ENCODE data around the gene TMEM273. TPM values are rescaled to one million over a fixed set of nuclear protein-coding genes. Genes with fewer than 3 reads are reported as not detected.

Gene TMEM273
- total RNA-seq, 1 experiment from 2014 or later, result 0.09 TPM

DNA sequence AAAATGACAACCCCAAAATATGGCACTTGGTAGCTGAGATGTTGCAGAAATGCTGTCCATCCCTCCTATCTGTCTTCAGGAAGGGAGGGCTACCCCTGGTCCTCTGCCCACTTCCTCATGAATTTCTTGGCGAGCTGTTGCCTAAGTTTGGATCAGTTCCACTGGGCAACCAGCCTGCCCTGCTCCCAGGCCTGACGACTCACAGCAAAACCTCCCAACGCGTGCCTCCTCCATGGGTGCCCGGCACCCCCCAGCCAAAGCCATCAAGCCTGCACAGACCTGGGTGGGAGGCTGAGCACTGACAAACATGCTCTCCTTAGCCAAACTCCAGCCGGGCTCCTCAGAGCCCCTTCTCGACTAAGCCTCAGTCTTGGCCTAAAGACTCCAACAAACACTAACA lies 81.7 kb downstream of the TMEM273 start (continued):
- no peak for TF ChIP-seq SMAD3 (CRISPR knock-in tag; IDR thresholded peaks at IDR 0.05; ENCODE audit: borderline replicate concordance)
- no peak for TF ChIP-seq CREM (CRISPR knock-in tag; IDR thresholded peaks at IDR 0.05)
- TF ChIP-seq NFATC4 (CRISPR knock-in tag; IDR thresholded peaks at IDR 0.05), result no peak
- TF ChIP-seq ZNF138 (CRISPR knock-in tag; conservative IDR thresholded peaks at IDR 0.05), result no peak
- no peak for TF ChIP-seq ZNF532 (CRISPR knock-in tag; IDR thresholded peaks at IDR 0.05; ENCODE audit: borderline replicate concordance)
- TF ChIP-seq ZNF317 (CRISPR knock-in tag; IDR thresholded peaks at IDR 0.05; ENCODE audit: borderline replicate concordance, low read depth), result no peak
- no peak for TF ChIP-seq NR2C2 (CRISPR knock-in tag; IDR thresholded peaks at IDR 0.05)

DNA sequence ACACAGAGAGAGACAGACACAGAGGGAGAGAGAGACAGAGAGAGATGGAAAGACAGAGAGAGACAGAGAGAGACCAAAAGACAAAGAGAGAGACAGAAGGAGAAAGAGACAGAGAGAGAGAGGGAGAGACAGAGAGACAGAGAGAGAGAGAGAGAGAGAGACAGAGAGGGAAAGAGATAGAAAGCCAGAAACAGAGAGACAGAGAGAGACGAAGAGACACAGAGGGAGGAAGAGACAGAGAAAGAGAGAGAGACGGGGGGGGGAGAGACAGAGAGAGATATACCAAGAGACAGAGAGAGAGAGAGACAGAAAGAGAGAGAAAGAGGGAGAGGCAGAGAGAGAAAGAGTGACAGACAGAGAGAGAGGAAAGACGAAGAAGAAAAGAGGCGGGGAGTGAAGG lies 83.1 kb downstream of the TMEM273 start:
- no peak overlapping the region for H3K4me3 Mint-ChIP-seq
- H3K27me3 Mint-ChIP-seq (ENCODE audit: low read depth), result no peaks in the 10 kb centered on the region; the same call in 1 of the 2 replicates
- TF ChIP-seq RELA (CRISPR knock-in tag; IDR thresholded peaks at IDR 0.05; ENCODE audit: borderline replicate concordance) (no peak), AFF4 (CRISPR knock-in tag; IDR thresholded peaks at IDR 0.05; ENCODE audit: borderline replicate concordance) (no peak), ZNF219 (CRISPR knock-in tag; IDR thresholded peaks at IDR 0.05; ENCODE audit: borderline replicate concordance) (no peak), ZNF416 (CRISPR knock-in tag; IDR thresholded peaks at IDR 0.05) (no peak), NFYB (CRISPR knock-in tag; conservative IDR thresholded peaks at IDR 0.05; ENCODE audit: low read depth) (no peak), ATF2 (CRISPR knock-in tag; IDR thresholded peaks at IDR 0.05; ENCODE audit: borderline replicate concordance, low read depth) (no peak), ZNF423 (CRISPR knock-in tag; IDR thresholded peaks at IDR 0.05) (no peak)
- DNase-seq (ENCODE audit: low spot score) (no peak), ATAC-seq (no peak)
- H3K9me3 Mint-ChIP-seq, result peaks cover 3% of the 10 kb centered on the region; the same call in 1 of the 2 replicates
- no peak overlapping the region for H3K27ac Mint-ChIP-seq
- ChIA-PET CTCF (no interaction called here), POLR2A (no interaction called here)
- no peaks in the 10 kb centered on the region for H3K36me3 Mint-ChIP-seq
- H3K4me1 Mint-ChIP-seq, result 0 out of 2 replicates have a peak, but pooled peaks cover 3% of the 10 kb centered on the region

Other genes with a start within 250 kb of the TMEM273 start
- gene LRRC18, start 248.6 kb downstream of the TMEM273 start, total RNA-seq (2021), result not detected in 3 replicates
- gene VSTM4, start 72.9 kb downstream of the TMEM273 start, total RNA-seq (2021), result 0.66 to 0.72 TPM (median 0.71 TPM) in 3 replicates
- gene FAM170B, start 54.4 kb downstream of the TMEM273 start, total RNA-seq (2021), result not detected in 3 replicates
- gene C10orf71, start 110.8 kb upstream of the TMEM273 start, total RNA-seq (2021), result not detected in 3 replicates
- not detected in 3 replicates for gene DRGX, start 207.7 kb upstream of the TMEM273 start, total RNA-seq (2021)